ENCODE data around the gene GPR161. TPM values are rescaled to one million over a fixed set of nuclear protein-coding genes. Genes with fewer than 3 reads are reported as not detected.
"Not testable (repeated sequence)": the region's sequence is repeated elsewhere in the genome, so short reads cannot be mapped to it uniquely, and the experiment has no call there.

GPR161 gene
- total RNA-seq, 1 experiment from 2014 or later = 2.4 TPM

GRCh38 chr1:168157638-168158037, 20.9 kb upstream of the GPR161 start:
- intact Hi-C loops (cut with micrococcal nuclease; ENCODE audit: unreplicated experiment) (no loop called here), in situ Hi-C loops (cut with HindIII; ENCODE audit: low pct_unique_long_range_greater_than_20kb, low sequenced_read_pairs) (no loop called here)
- ChIA-PET CTCF (no interaction called here), POLR2A (no interaction called here)
- H3K27ac ChIP-seq (ENCODE audit: low read length) = no peak overlapping the region
- no peak overlapping the region for H3K4me3 ChIP-seq (ENCODE audit: low read depth in 2 of 2, low read length in 2 of 2)
- no TSS peak for BruUV-seq (replicated peaks)
- TF ChIP-seq, protein P1, sequence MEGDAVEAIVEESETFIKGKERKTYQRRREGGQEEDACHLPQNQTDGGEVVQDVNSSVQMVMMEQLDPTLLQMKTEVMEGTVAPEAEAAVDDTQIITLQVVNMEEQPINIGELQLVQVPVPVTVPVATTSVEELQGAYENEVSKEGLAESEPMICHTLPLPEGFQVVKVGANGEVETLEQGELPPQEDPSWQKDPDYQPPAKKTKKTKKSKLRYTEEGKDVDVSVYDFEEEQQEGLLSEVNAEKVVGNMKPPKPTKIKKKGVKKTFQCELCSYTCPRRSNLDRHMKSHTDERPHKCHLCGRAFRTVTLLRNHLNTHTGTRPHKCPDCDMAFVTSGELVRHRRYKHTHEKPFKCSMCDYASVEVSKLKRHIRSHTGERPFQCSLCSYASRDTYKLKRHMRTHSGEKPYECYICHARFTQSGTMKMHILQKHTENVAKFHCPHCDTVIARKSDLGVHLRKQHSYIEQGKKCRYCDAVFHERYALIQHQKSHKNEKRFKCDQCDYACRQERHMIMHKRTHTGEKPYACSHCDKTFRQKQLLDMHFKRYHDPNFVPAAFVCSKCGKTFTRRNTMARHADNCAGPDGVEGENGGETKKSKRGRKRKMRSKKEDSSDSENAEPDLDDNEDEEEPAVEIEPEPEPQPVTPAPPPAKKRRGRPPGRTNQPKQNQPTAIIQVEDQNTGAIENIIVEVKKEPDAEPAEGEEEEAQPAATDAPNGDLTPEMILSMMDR (IDR thresholded peaks at IDR 0.05) = no peak
- TF ChIP-seq POLR2AphosphoS5 (IDR thresholded peaks at IDR 0.05; ENCODE audit: low read depth, low read length) = no peak
- TF ChIP-seq TCF7L2 (IDR thresholded peaks at IDR 0.05; ENCODE audit: low read depth, low read length) = no peak
- TF ChIP-seq SIN3A (IDR thresholded peaks at IDR 0.05; ENCODE audit: borderline replicate concordance, insufficient read depth, low read depth, low read length) = no peak
- TF ChIP-seq, protein P2, sequence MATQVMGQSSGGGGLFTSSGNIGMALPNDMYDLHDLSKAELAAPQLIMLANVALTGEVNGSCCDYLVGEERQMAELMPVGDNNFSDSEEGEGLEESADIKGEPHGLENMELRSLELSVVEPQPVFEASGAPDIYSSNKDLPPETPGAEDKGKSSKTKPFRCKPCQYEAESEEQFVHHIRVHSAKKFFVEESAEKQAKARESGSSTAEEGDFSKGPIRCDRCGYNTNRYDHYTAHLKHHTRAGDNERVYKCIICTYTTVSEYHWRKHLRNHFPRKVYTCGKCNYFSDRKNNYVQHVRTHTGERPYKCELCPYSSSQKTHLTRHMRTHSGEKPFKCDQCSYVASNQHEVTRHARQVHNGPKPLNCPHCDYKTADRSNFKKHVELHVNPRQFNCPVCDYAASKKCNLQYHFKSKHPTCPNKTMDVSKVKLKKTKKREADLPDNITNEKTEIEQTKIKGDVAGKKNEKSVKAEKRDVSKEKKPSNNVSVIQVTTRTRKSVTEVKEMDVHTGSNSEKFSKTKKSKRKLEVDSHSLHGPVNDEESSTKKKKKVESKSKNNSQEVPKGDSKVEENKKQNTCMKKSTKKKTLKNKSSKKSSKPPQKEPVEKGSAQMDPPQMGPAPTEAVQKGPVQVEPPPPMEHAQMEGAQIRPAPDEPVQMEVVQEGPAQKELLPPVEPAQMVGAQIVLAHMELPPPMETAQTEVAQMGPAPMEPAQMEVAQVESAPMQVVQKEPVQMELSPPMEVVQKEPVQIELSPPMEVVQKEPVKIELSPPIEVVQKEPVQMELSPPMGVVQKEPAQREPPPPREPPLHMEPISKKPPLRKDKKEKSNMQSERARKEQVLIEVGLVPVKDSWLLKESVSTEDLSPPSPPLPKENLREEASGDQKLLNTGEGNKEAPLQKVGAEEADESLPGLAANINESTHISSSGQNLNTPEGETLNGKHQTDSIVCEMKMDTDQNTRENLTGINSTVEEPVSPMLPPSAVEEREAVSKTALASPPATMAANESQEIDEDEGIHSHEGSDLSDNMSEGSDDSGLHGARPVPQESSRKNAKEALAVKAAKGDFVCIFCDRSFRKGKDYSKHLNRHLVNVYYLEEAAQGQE (IDR thresholded peaks at IDR 0.05; ENCODE audit: insufficient read depth in 1 of 2, low read depth in 2 of 2, low read length in 1 of 2) = no peak
- no peaks in the 10 kb centered on the region for H3K9me3 ChIP-seq (ENCODE audit: control insufficient read depth, insufficient read depth, low read depth, low read length)
- H3K36me3 ChIP-seq (ENCODE audit: control insufficient read depth, insufficient read depth, low read length) = no peaks in the 10 kb centered on the region
- H3K27me3 ChIP-seq (ENCODE audit: control insufficient read depth, insufficient read depth, low read length) = no peaks in the 10 kb centered on the region
- H3K4me1 ChIP-seq (ENCODE audit: control insufficient read depth, insufficient read depth, low read length) = no peaks in the 10 kb centered on the region
- DNase-seq (ENCODE audit: low read depth, low spot score) = no peak
- no peak for ATAC-seq

DNA sequence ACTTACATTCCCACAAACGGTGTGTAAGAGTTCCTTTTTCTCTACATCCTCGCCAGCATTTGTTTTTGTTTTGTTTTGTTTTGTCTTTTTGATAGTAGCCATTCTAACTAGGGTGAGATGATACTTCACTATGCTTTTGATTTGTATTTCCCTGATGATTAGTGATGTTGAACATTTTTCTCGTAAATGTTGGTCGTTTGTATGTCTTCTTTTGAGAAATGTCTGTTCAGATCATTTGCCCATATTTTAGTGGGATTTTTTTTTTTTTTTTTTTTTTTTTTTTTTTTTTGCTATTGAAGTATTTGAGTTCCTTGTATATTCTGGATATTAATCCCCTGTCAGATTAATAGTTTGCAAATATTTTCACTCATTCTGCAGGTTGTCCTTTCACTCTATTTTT, 19.2 kb upstream of the GPR161 start:
- no peak for ATAC-seq
- Histone ChIP-seq H3K4me3 (ENCODE audit: low read depth in 2 of 2, low read length in 2 of 2) (no peak overlapping the region), H3K27ac (ENCODE audit: low read length) (no peak overlapping the region), H3K27me3 (ENCODE audit: control insufficient read depth, insufficient read depth, low read length) (no peaks in the 10 kb centered on the region), H3K9me3 (ENCODE audit: control insufficient read depth, insufficient read depth, low read depth, low read length) (no peaks in the 10 kb centered on the region), H3K4me1 (ENCODE audit: control insufficient read depth, insufficient read depth, low read length) (no peaks in the 10 kb centered on the region), H3K36me3 (ENCODE audit: control insufficient read depth, insufficient read depth, low read length) (no peaks in the 10 kb centered on the region)
- ChIA-PET CTCF (no interaction called here), POLR2A (no interaction called here)
- no peak for DNase-seq (ENCODE audit: low read depth, low spot score)
- intact Hi-C loops (cut with micrococcal nuclease; ENCODE audit: unreplicated experiment) = no loop called here
- in situ Hi-C loops (cut with HindIII; ENCODE audit: low pct_unique_long_range_greater_than_20kb, low sequenced_read_pairs) = no loop called here
- BruUV-seq (replicated peaks) = no TSS peak
- TF ChIP-seq, protein P1 (IDR thresholded peaks at IDR 0.05) = no peak

- H3K4me3 ChIP-seq (ENCODE audit: low read depth in 2 of 2, low read length in 2 of 2); H3K9me3 ChIP-seq (ENCODE audit: control insufficient read depth, insufficient read depth, low read depth, low read length); in situ Hi-C loops (cut with HindIII; ENCODE audit: low pct_unique_long_range_greater_than_20kb, low sequenced_read_pairs); POLR2A ChIA-PET; CTCF ChIA-PET; H3K4me1 ChIP-seq (ENCODE audit: control insufficient read depth, insufficient read depth, low read length); H3K27me3 ChIP-seq (ENCODE audit: control insufficient read depth, insufficient read depth, low read length); H3K36me3 ChIP-seq (ENCODE audit: control insufficient read depth, insufficient read depth, low read length); DNase-seq (ENCODE audit: low read depth, low spot score); BruUV-seq (replicated peaks); ATAC-seq; H3K27ac ChIP-seq (ENCODE audit: low read length); intact Hi-C loops (cut with micrococcal nuclease; ENCODE audit: unreplicated experiment): not testable (repeated sequence)
These were observed 18.0 kb upstream of the GPR161 start for GRCh38 chr1:168154707-168155106.
